GM21515 (cell line): Measurements from ENCODE around the gene SORCS2.

Experiments
- ATAC-seq: cut with Tn5 transposase; IDR thresholded peaks from one replicate; pipeline ENCODE4 v1.9.1; 2021; ENCODE audit not compliant: unreplicated experiment

The SORCS2 gene

DNA sequence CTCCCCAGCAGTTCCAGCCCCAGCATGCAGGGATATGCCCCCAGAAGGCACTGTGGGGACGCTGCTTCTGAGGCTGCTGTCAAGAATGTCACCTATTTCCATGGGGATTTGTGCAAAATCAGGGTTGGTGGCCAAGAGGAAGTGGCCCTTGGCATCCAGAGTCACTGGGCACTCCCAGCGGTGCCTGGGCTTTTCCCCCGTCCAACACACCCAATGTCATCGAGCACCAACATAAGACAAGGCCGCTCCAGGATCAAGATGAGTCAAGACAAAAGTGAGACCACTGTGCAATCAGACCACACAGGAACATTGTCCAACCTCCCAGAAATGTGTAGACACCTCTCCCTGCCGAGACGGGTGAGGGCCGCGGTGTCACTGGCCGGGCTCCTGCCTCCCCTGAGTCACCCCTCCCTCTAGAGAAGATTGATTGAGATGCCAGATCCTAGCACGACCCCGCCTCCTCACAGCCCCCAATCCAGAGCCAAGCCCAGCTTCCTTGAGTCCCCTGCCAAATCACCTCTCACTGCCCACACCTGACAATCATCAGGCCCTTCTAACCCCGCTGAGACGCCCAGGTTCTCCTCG lies 553.1 kb downstream of the SORCS2 start:
- no peak for ATAC-seq

DNA sequence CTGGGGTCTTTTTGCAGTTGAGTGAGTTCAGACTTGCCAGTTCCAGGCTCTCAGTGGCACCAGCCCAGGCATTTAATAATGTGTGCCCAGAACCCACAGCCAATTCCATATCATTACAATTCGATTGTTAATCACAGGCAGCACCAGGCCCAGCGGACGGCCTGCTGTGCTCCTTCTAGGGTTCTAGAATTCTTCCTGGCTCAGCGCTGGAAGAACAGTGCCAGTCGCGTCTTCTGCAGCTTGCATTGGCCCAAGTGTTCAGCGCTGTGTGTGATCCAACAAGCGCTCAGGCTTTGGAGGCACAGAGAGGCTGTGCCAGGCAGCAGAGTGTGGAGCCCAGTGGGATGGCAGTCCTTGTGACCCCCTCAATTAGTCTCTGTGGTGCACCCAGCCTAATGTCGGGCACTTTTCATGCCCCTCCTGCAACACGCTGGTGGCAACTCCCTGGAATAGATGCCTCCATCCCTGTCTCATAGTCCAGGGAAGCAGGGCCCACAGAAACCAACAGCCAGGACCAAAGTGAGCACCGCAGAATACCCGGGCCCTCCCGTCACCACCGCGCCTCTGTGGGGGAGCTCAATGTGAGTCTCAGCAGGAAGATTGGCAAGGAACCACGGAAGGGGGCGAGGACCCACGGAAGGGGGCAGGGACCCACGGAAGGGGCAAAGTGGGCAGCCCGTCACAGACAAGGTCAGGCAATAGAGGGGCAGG lies 554.2 kb downstream of the SORCS2 start:
- ATAC-seq, result no peak

DNA sequence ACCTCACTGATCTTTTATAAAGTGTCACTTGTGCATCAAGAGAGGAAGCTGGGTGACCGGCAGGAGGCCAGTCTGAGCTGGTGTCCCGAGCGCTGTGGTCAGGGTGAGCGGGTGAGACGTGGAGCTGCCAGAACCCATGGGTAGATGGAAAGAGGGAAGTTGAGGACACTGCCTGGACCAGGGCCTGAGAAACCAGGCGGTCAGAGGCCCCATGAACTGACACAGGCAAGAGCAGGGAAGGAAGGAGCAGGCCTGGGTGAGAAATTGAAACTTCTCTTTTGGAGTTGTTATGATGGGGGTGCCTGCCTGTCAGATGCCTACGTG lies 554.7 kb downstream of the SORCS2 start:
- no peak for ATAC-seq

DNA sequence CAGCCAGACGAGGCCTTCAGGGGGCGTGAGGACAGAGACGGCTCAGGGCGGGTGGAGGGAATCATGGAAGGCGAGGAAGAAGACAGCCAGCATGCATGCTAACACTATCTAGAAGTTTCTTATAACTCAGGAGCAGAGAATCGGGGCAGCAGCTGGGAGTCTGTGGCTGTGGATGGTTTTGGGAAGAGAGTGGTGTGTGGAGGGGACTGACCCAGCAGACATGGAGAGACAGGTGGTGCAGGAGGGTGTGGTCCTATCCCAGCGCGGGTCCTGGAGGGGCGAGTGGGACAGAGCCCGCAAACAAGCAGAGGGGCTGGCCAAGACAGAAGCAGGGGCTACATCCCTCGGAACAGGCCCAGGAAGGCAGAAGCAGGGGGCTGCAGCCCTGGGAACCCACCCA lies 555.2 kb downstream of the SORCS2 start:
- no peak for ATAC-seq

DNA sequence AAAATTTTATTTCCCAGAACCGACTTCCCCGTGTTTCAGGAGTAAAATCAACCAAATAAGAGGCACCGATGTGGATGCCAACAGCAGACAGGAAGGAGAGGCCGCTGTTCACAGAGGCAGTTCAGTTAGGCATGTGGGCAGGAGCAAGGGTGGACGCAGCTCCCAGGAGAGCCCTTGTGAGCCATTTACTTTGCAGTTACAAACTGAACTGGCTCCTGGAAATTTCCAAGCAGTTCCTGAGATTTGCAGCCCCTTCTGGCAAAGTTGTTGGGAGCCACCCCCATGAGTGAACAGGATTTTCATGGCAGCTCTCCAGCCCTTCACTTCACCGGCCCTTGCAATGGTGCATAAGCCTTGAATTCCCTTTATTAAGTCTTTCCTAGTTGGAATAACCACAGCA lies 558.2 kb downstream of the SORCS2 start:
- no peak for ATAC-seq

DNA sequence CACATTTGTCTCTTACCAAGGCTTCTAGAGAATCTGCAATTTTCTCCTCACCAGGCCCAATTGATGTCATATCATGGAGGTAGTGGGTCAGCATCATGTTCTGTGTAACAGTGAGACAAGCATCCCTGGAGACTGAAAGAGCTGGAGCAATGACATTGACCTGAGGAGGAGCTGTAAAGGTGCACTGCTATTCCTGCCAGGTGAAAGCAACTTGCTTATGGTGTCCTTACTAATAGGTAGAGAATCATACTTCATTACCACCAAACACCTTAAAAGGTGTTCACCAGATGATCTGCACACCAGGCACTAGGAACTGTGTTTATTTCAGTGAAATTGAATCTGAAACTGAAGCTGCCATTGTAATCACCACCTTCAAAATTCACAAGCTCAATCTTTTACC lies 558.6 kb downstream of the SORCS2 start:
- no peak for ATAC-seq

DNA sequence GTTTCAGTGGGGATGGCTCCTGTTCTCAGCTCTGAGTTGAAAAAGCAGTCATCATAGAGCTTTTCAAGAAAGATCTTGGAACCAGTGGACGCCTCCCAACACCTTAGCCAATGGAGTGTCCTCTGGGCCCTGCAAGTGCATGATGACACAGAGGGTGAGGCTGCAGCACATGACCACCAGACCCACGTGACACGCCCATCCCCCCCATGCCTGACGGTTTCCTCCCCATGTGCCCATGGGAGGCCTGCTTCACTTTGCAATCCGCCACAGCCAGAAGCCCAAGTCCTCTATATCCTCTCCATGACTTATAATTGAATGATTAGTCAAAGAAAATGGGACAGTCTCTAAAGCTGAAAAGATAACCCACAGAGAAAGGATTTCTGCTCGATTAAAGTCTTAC lies 560.3 kb downstream of the SORCS2 start:
- no peak for ATAC-seq

DNA sequence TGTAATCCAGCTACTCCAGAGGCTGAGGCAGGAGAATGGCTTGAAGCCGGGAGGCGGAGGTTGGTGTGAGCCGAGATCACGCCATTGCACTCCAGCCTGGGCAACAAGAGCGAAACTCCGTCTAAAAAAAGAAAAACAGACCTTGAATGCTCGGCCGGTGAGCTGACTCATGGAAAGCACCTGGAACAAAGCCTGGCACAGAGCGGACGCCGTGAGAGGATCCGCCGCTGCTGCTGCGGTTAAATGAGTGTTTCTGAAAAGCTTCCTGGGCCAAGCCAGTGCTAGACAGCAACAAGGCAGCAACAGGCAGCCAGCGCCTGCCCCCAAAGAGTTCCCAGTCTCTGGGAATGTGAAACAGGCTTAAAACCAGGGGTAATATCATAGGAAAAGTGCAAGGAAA lies 560.9 kb downstream of the SORCS2 start:
- ATAC-seq, result no peak

DNA sequence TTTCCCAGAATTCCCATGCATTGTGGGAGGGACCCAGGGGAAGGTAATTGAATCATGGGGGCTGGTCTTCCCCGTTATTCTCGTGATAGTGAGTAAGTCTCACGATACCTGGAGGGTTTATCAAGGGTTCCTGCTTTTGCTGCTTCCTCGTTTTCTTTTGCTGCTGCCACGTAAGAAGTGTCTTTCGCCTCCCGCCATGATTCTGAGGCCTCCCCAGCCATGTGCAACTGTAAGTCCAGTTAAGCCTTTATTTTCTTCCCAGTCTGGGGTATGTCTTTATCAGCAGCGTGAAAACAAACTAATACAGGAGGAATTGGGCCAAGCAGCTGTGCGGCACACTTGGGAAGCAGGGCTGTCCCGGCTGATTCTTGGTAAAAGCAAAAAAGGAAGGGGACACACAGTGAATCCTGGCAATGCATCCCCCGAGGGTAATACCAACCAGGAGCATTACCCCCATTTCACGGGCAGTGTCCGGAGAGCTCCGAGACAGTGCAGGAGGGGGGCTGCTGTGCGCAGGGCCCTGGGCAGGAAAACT lies 561.7 kb downstream of the SORCS2 start:
- ATAC-seq, result no peak

DNA sequence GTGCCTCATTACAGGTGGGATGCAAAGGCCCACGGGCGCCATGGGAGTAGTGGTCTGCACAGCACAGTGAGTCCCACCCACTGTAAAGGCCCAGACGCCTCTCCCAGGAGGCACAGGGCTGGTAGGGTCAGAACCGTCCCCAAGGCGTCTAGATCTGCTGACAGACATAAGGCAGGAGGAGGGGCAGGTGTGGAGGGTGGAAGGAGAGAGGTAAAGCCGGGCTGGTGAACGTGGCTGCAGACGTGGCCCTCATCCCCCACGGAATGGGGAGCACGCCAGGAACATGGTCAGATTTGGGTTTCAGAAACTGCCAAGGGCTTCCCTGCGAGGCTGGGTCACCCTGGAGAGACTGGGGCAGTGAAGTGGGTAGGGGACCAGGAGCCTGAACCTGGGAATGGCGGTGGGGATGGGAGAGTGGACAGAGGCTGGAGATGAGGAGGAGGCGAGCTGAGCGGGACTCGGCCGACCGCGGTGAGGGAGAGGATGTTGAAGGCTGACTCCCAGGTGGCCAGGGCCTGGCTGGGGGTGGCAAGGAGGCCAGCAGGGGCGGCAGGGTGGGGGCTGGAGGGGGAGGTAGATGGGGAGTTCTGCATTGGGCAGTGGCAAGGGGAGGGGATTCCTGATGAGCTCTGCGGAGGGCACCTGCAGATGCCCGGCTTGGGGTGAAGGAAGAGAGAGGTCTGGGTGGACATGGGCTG lies 562.4 kb downstream of the SORCS2 start:
- ATAC-seq, result no peak

DNA sequence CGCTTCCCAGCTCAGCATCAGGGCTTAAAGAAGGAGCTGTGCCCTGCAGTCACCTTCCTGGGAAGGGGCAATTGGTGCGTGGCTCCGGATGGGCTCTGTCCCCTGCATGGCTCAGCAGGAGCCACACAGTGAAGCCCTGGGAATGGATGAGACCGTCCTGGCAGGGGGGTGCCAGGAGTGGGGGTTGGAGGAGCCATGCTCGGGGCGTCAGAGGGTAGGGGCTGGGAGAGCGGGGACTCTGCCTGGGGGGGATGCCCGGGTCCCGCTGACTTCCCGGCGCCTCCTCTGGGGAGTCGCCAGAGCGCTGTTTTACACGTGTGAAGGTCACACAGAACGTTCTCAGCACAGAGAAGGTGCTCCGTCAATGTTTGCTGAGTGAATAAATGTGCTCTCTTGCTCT lies 563.2 kb downstream of the SORCS2 start:
- ATAC-seq, result no peak

DNA sequence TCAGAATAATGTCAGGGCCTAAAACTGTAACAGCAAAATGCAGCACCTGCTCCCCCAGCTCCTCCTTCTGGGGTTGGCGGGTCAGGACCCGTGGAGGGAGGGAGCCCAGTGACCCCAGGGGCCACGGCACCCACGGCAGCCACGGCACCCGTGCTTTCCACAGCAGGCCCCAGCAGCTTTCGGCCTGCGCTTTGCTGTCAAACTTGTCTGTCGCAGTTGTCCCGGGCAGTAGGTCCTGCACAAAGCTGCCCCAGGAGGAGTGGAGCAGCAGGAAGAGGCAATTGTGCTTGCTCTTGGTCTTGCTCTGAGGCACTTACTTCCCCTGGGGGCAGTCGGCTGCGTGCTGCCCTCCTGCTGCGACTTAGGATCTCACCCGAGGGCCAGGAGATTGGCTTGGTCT lies 563.7 kb downstream of the SORCS2 start:
- ATAC-seq, result no peak

DNA sequence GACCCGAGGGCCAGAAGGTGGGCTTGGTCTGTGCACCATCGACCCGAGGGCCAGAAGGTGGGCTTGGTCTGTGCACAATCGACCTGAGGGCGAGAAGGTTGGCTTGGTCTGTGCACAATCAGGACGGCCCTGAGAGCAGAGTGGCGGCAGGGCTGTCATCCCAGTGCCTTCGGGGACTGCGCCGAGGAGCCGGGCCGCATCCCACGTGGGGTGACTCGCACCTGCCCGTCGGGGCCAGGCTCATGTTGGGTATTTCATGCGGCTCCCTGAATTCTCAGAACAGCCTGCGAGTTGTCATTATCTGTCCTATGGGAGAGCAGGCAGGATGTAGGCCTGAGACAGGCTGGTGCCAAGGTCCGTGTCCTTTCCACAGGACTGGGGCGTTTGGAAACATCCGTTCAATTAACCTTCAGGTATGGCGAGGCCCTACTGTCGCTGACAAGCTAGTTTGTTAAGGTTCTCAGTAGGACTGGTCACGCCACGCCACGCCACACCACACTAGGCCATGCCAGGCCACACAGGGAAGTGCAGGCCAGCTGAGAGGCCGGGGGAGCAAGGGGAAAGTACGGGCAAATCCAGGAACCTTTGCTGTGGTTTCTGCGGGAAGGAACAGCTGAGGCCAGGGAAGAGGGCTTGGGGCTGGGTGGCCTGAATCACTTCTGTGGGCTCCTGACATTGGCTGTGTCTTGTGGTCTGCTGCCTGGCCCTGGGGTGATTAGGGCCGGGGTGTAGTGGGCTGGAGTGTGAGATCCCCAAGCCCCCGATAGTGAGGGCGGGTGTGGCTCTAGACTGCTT lies 564.4 kb downstream of the SORCS2 start:
- ATAC-seq, result no peak

DNA sequence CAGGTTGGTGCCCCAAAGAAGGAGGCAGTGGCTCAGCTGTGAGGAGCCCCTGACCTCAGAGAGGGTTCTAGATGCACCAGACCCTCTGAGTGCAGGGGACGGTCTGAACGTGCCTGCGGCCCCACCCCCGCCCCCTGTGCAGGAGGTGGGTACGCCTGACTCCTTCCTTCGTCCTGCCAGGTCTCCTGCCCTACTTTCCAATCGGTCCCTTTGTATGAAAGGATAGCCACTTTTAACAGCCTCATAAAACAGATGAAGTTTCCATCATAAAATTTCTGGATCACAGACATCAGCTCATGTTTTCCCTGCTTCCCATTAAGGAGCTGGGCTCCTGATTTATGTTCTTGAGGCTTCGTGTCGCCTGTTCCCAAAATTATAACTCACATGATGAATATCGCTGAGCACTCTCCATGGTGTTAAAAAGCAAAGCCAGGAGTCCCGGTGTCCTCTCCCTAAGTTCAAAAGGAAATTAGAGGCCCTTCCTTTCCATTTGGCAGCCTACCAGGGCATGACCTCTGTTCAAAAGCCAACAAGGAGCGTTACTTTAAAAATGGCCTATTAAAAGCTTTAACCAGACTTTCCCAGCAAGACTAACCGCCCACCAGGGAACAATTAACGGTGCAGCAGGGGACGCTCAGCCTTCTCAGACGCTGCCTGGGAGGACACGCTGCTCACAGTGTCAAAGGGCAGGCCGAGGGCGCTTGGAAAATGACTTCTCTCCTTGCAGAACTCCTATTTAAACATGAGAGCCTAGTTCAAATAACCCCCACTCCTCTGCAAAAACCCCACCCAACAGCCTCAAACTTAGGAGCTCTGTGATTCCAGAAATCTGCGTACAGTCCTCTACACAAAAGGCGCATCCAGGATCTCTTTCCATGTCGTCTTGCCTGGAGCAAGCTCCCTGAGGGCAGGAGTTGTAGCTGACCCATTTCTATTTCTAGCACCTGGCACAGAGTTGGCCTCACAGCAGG lies 565.4 kb downstream of the SORCS2 start:
- no peak for ATAC-seq

DNA sequence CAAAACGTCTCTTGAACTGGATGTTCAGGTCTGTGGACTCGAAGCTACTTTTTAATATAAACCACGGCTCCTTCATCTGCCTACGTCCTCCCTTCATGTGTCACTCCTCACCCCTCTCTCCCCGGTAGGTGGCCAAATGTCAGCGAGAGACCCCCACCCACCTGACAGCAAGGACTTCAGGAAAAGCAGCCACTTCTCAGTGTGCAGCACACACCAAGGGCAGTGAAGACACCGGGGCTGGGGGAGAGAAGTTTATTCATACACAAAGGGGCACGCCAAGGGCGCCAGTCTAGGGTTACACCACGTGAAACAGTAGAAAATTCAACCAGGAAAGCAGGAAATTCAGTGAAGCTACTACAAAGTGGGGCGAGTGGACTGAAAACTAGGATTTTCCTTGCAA lies 566.1 kb downstream of the SORCS2 start:
- ATAC-seq, result no peak

DNA sequence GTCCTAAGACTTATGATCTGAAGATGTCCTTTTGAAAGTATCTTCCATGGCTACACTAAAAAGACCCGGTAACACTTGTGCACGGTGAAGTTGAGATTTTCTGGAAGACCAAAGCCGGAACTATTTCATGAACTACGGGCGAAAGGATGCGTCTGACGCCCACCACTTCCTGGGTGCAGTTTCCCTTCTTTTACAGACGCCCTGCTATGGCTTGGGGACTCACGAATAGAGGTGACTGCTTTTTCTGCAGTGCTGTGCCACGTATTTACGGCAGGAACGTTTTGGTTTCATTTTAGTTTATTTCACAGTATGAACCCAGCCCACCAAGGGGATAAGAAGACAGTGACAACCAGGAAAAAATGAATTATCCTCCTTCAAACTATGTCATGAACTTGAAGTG lies 566.9 kb downstream of the SORCS2 start:
- no peak for ATAC-seq

DNA sequence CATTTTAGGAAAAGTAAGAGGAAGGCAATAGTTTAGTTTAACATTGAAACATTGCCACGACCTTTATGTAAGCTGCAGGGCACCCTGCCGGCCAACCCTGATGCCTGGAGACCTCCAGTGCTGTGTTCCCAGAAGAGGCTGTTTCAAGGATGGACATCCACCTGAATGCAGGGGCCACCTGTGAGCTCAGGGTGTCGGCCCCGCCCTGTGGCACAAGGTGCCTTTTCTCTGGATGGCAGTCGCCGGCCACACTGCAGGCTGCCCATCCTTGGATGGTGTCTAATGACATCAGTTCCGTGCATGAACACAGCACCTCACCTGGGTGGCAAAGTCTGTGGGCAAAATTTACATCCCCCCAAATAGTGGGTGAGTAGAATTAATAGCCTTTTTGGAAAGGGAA lies 567.3 kb downstream of the SORCS2 start:
- no peak for ATAC-seq

DNA sequence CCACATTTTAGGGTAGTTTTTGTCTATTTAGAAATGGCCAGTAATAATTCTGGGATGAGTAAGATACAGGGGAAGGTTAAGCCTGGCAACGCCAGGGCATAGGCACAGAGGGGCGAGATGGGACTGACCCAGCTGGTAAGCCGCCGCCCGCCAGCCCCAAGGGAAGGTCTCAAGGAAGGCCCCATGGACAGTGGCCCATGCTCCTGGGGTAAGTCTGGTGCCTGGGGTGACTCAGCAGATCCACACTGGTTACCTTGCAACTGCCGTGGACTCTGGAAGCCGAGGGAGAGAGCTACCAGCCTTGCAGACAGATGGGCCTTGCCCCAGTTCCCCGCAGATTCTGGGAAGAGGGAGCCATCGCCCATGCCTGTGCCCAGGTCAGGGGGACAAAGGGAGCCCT lies 567.9 kb downstream of the SORCS2 start:
- no peak for ATAC-seq

DNA sequence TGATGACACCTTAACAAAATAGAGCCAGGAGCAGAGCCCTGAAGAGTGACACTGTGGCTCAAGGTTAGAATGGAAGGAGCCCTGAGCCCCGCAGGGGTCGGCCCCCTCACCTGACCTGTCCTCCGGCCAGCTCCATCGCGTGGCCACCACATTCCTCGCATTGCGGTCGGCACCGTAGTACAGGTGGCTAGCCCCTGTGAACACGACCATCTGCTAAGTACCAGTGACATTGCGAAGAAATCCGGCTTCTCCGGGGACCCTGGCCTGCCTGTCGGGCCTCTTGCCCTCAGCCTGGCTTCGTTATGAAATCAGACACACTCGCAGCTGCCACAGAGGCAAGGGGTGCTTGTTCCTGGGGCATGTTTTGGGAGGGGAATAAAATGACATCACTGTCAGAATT lies 568.4 kb downstream of the SORCS2 start:
- ATAC-seq, result no peak

DNA sequence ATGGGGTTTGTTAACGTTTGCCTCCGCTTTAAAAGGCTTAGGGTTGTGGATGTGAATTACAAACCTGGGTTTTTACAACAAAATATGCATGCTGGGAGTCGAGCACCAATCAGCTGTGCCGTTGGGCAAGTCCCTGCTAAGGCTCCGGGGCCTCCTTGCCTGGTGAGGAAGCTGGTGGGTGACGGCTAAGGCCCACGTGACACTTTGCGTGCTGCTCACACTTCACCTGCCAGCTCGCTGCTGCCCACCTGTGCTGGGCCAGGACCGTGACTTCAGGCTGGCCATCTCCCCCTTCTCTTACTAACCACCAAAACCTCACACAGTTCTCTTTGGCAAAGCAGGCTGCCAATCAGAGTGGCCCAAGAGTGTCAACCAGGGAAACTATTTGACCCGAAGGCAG lies 569.0 kb downstream of the SORCS2 start:
- ATAC-seq, result no peak
